Hepatocyte (in vitro differentiated cells): ENCODE data around the gene LONP1.

Experiments
- CTCF ChIP-seq: fragments of 200-600 bp; sonication (generic); IDR thresholded peaks from 2 replicates; pipeline ENCODE4 v1.5.1; 2016; ENCODE audit warnings: antibody characterized with exemption, mild to moderate bottlenecking; ENCODE audit not compliant: poor library complexity
- EZH2 ChIP-seq: fragments of 200-600 bp; sonication (generic); IDR thresholded peaks from 2 replicates; pipeline ENCODE4 v1.6.1; 2016; ENCODE audit warnings: antibody characterized with exemption, mild to moderate bottlenecking, borderline replicate concordance
- EZH2phosphoT487 ChIP-seq: fragments of 200-600 bp; sonication (generic); IDR thresholded peaks from one replicate; pipeline ENCODE4 v1.6.1; 2018; ENCODE audit warnings: antibody characterized with exemption, mild to moderate bottlenecking, low read depth, moderate library complexity; ENCODE audit not compliant: unreplicated experiment, severe bottlenecking

GRCh38 chr19:5676105-5676771 is 43.7 kb downstream of the LONP1 start:
- no peak for TF ChIP-seq EZH2
- no peak for TF ChIP-seq CTCF
- TF ChIP-seq EZH2phosphoT487: no peak
